Pancreas (tissue), 10 donors: Measurements from ENCODE around the gene IQGAP2. TPM values are rescaled to one million over a fixed set of nuclear protein-coding genes. Genes with fewer than 3 reads are reported as not detected.
A peak's percentile ranks its signal among the peaks of the same experiment; 100 is the strongest.

Source experiments
- ATAC-seq, 4 donors: fragments of 200-7000 bp; cut with Tn5 transposase; one replicate each; pipeline versions ENCODE4 v1.8.0 to v1.9.1; 2020; ENCODE audit warnings: mild to moderate bottlenecking in 4 of 4, moderate library complexity in 4 of 4
- DNase-seq, 6 donors: peaks; one replicate each; pipeline ENCODE4 v3.0.0-alpha.2; 2020
- FAIRE-seq: peaks from 2 replicates; lab custom pipeline; 2012; peaks lifted over from hg19 to GRCh38; lab: Jason Lieb, UNC
- H3K27ac ChIP-seq, 4 donors: fragments of 200-600 bp; sonication (generic); 1 replicate in 3 of 4; 2 replicates in 1 of 4; pipeline versions ENCODE4 v1.5.0 to v1.8.0; 2020
- H3K27me3 ChIP-seq, 4 donors: fragments of 200-600 bp; one replicate each; pipeline ENCODE4 v1.8.0; 2021
- H3K36me3 ChIP-seq, 3 donors: fragments of 200-600 bp; sonication (generic) in 1 of 3; one replicate each; pipeline versions ENCODE4 v1.5.0 to v1.8.0; 2020 to 2021
- H3K4me1 ChIP-seq, 3 donors: fragments of 200-600 bp; one replicate each; pipeline ENCODE4 v1.8.0; 2021
- H3K4me3 ChIP-seq, 4 donors: fragments of 200-600 bp; sonication (generic) in 2 of 4; one replicate each; pipeline versions ENCODE4 v1.5.0 to v1.8.0; 2020 to 2021
- H3K9me3 ChIP-seq, 4 donors: fragments of 200-600 bp; one replicate each; pipeline ENCODE4 v1.8.0; 2021
- WGBS, 2 donors: extraction: QIAGEN DNeasy Blood & Tissue Kit; methylation state at CpG; one replicate each; pipeline ENCODE4 v1.1.7; 2013; 5-methylcytosine and 5-hydroxymethylcytosine counted together
- intact Hi-C, 3 donors: fragments of 100-400 bp; cut with DNase I; formaldehyde crosslinking; loops; one replicate each; pipeline versions ENCODE4 v1.11.1 to v1.14.2; 2022
- polyA plus RNA-seq, 2 donors: library from polyadenylated mRNA; stranded (reverse); fragments of 200-250 nt; gene quantifications; one replicate each; pipeline ENCODE4 v1.2.3, GENCODE V29; 2013
- total RNA-seq, 6 donors: library from RNA; stranded (reverse); fragmentation: NEBNext Ultra II Directional in 4 of 6; extraction: Animal tissue kit (Norgen Biotek cat#: 25700) in 4 of 6; gene quantifications; one replicate each; pipeline versions ENCODE4 v1.2.1 to v1.2.4, GENCODE V29; 2021 to 2023
- TF ChIP-seq, protein P1 (sequence below), 4 donors: fragments of 200-600 bp; sonication (generic) in 3 of 4; IDR thresholded peaks; one replicate each; pipeline versions ENCODE4 v1.5.0 to v1.8.0; 2021; ENCODE audit warnings: antibody characterized with exemption in 4 of 4
- donor health status: healthy with polysubstance abuse.
- donor health status: DM: no; HTN: no; CAD: no; lungs with moderate emphysema.
- donor health status: DM: no; HTN: no; CAD: no.
- donor health status: control.
- donor health status: control.
- donor health status: Bipolar disorder and iron deficiency.
- donor health status: DM: yes; HTN: yes; CAD: no.
- donor health status: DM: no; HTN: no; CAD: no.
- donor health status: DM: no; HTN: no; CAD: no.
- donor health status: DM: yes; HTN: yes; CAD: no.

IQGAP2 gene
- total and polyA plus RNA-seq, 8 donors, result 14.4 to 54.0 (median 35.2) TPM

DNA sequence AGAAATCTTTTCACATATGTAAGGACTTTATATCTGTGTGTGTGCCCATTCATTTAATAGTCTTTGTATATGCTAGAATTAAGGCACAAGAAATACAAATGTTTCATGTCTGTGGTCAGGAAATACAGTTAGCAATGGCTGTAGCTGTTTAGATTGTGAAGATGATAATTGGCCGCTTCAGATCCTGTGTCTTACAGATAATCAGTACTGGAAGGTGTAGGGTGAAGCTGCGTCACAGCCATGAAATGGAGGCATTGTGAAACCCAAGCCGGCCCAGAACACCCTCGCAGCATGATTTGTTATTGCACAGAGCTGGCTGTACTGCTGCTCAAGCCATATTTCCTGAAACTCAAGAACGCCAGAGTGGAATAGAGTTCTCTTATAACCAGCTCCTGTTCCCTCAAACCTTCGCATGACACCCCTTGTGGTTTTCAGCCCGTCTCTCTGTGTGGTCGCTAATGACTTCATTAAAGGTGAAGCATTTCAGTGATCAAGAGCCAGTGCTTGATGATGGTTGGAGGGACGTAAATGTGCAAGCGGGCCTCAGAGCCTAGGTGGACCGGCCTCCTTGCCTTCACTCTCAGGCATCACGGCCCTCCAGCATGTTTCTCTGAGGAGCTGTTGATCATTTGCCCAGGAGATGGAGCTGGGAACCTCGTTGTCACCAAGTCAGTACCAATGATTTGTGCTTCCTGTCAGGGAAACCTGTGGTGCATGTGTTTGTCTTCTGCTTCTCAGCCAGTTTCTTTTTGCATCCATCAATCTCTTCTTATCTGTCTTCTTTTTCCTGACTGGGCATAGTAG, 140.0 kb downstream of the IQGAP2 start:
- no peak for FAIRE-seq
- Histone ChIP-seq H3K9me3 (no peaks in the 10 kb centered on the region), H3K27ac (peak overlapping the region in 2 of 4 donors; percentile 59 to 65), H3K4me3 (no peak overlapping the region), H3K36me3 (no peaks in the 10 kb centered on the region), H3K27me3 (no peaks in the 10 kb centered on the region), H3K4me1 (peaks cover 26 to 40% (median 26%) of the 10 kb centered on the region in 3 donors)
- intact Hi-C loops, result loop anchor here in 1 of 3 donors (5.0 to 10.0 kb wide), 2 partner anchors 141 to 198 kb away; partner anchors contain the start of gene IQGAP2
- TF ChIP-seq, protein P1, sequence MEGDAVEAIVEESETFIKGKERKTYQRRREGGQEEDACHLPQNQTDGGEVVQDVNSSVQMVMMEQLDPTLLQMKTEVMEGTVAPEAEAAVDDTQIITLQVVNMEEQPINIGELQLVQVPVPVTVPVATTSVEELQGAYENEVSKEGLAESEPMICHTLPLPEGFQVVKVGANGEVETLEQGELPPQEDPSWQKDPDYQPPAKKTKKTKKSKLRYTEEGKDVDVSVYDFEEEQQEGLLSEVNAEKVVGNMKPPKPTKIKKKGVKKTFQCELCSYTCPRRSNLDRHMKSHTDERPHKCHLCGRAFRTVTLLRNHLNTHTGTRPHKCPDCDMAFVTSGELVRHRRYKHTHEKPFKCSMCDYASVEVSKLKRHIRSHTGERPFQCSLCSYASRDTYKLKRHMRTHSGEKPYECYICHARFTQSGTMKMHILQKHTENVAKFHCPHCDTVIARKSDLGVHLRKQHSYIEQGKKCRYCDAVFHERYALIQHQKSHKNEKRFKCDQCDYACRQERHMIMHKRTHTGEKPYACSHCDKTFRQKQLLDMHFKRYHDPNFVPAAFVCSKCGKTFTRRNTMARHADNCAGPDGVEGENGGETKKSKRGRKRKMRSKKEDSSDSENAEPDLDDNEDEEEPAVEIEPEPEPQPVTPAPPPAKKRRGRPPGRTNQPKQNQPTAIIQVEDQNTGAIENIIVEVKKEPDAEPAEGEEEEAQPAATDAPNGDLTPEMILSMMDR (IDR thresholded peaks at IDR 0.05), result no peak
- 81 to 82% methylated on average over 13 of the region's 13 CpGs for WGBS, 2 donors
- no peak for DNase-seq
- peak in 1 of 4 donors; percentile 15 for ATAC-seq

DNA sequence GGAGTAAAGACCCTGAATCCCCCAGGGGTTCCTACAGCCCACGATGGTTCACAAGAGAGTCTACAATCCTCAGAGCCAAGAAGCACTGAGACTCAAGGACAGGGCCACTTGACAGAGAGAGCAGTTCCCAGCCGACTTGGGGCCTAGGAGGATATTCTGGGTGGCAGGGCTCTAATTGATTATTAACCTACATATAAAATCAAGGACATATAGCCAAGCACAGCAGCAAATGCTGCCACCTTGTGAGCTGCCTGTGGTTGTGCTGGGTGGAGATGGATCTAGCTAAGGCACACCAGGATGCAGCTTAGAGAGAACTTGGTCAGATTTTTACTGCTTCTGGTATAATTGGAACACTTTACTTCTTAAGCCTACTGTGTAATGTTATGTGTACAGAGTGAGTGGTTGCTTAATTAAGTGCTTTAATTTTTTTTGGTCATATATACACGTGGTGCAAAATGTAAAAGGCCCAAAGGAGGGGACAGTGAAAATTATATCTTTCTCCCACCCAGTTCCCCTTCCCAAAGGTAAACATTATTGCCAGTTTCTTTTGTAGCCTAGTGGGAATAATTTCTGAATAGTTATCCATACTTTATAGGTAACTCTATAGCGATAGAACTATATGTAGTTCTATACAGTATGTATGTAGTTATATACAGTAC, 141.3 kb downstream of the IQGAP2 start:
- peak in 5 of 6 donors; percentile 62 to 82 (median 74) for DNase-seq
- WGBS, 2 donors, result 26 to 29% methylated on average over 4 of the region's 4 CpGs
- TF ChIP-seq, protein P1 (IDR thresholded peaks at IDR 0.05), result peak; percentile 15 to 78 (median 56)
- FAIRE-seq, result no peak
- Histone ChIP-seq H3K9me3 (no peaks in the 10 kb centered on the region), H3K27ac (peak overlapping the region in 3 of 4 donors; percentile 46 to 65 (median 59)), H3K4me1 (peaks cover 34 to 50% (median 39%) of the 10 kb centered on the region in 3 donors), H3K4me3 (no peak overlapping the region), H3K36me3 (no peaks in the 10 kb centered on the region), H3K27me3 (no peaks in the 10 kb centered on the region)
- peak; percentile 84 to 87 (median 84) for ATAC-seq
- intact Hi-C loops, result loop anchor here in 1 of 3 donors (5.0 to 10.0 kb wide), 2 partner anchors 142 to 200 kb away; partner anchors contain the start of gene IQGAP2

DNA sequence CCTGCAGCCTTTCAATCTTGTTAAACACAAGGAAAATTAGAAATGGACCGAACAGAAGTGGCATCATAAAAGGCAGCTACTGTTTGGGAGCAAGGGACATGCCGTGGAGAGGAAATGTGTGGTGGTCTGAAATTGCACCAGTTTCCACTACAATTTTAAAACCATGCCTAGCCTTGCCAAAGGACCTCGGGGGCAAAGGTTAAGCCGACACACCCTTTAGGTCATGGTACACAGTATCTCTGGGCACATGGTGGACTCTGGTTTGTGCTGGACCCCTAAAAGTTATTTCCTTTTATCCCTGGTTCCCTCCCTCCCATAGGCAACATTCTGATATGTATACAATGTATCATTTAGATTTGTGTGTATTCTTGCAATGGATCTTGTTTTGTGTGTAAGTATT, 142.1 kb downstream of the IQGAP2 start:
- Histone ChIP-seq H3K4me3 (no peak overlapping the region), H3K9me3 (no peaks in the 10 kb centered on the region), H3K36me3 (no peaks in the 10 kb centered on the region), H3K27ac (no peak overlapping the region), H3K27me3 (no peaks in the 10 kb centered on the region), H3K4me1 (peaks cover 34 to 55% (median 39%) of the 10 kb centered on the region in 3 donors)
- no peak for ATAC-seq
- FAIRE-seq, result no peak
- intact Hi-C loops, result loop anchor here in 1 of 3 donors (10.0 kb wide), 1 partner anchor 200 kb away; no protein-coding TSS in a partner anchor
- TF ChIP-seq, protein P1 (IDR thresholded peaks at IDR 0.05), result no peak
- 63 to 69% methylated on average over 4 of the region's 4 CpGs for WGBS, 2 donors
- DNase-seq, result no peak

DNA sequence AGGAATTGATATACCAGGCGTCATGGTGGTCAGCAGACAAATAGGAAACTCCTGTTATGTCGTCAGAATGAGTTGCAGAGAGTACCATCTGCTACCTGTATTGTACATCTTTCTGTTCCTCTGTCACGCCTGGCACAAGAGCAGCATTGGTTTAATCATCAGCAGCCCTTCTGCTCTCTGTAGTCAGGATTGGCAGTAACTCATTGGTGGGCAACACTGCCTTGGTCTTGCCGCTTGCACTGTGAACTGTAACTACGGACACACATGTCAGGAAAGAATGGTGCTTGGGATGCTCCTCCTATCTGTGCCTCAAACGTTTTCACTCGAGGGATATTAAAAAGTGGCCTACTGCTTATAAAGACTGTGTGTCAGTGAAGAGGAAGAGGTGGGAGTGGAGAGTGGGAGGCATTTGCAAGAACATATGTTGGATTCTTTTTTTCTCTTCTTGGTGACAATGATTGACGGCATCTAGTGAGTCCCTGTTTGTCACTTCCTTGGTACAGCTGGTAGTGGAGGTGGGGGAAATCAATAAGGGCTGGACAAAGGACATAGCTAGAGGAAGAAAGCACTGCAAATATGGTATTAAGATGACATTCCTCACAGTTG, 143.5 kb downstream of the IQGAP2 start:
- FAIRE-seq, result no peak
- peak overlapping the region in 3 of 4 donors; percentile 9 to 80 (median 67) for H3K27ac ChIP-seq
- no peak for DNase-seq

More for the DNA sequence above, 143.5 kb downstream of the IQGAP2 start:
- ATAC-seq, result no peak
- TF ChIP-seq, protein P1 (IDR thresholded peaks at IDR 0.05), result no peak
- peaks cover 34 to 54% (median 39%) of the 10 kb centered on the region in 3 donors for H3K4me1 ChIP-seq
- WGBS, 2 donors, result 73 to 74% methylated on average over 8 of the region's 8 CpGs
- H3K9me3 ChIP-seq, result no peaks in the 10 kb centered on the region
- intact Hi-C loops, result loop anchor here in 1 of 3 donors (10.0 kb wide), 1 partner anchor 202 kb away; no protein-coding TSS in a partner anchor
- H3K4me3 ChIP-seq, result no peak overlapping the region
- H3K36me3 ChIP-seq, result no peaks in the 10 kb centered on the region
- no peaks in the 10 kb centered on the region for H3K27me3 ChIP-seq
